Activated T-helper 1 cell treated with Interleukin-2 at 50 U/mL for 16 hours (primary cell): ENCODE data around the gene FAM149B1.

ENCODE experiments used
- DNase-seq: peaks from one replicate; pipeline ENCODE4 v3.0.0-alpha.2; 2020; ENCODE audit warnings: low read depth

FAM149B1 gene

GRCh38 chr10:73287441-73287840, 119.5 kb downstream of the FAM149B1 start:
- DNase-seq = no peak

- DNase-seq = no peak
Observed at GRCh38 chr10:73289958-73290357, 122.0 kb downstream of the FAM149B1 start.

GRCh38 chr10:73293461-73293860, 125.5 kb downstream of the FAM149B1 start:
- no peak for DNase-seq
